OCI-LY1 (cell line): ENCODE results near the gene OXNAD1.

Experiments used
- H2AFZ ChIP-seq: fragments of 200-600 bp; sonication (generic), shearing (Covaris generic); 2 replicates; pipeline ENCODE4 v1.6.0; 2014; ENCODE audit warnings: antibody characterized with exemption, mild to moderate bottlenecking, low read length
- H3F3A ChIP-seq: fragments of 200-600 bp; sonication (generic), shearing (Covaris generic); 2 replicates; pipeline ENCODE4 v1.6.0; 2014; ENCODE audit warnings: mild to moderate bottlenecking, antibody characterized with exemption, low read length, moderate library complexity; ENCODE audit not compliant: insufficient read depth
- H3K27ac ChIP-seq: fragments of 200-600 bp; sonication (generic); 2 replicates; pipeline ENCODE4 v1.5.1; 2014; ENCODE audit warnings: low read length, mixed run types, mild to moderate bottlenecking, low read depth; ENCODE audit not compliant: poor library complexity, severe bottlenecking
- H3K27me3 ChIP-seq: fragments of 200-600 bp; sonication (generic); 2 replicates; pipeline ENCODE4 v1.6.0; 2014; ENCODE audit warnings: antibody characterized with exemption, mild to moderate bottlenecking, low read length, moderate library complexity; ENCODE audit not compliant: insufficient read depth
- H3K36me3 ChIP-seq: fragments of 200-600 bp; sonication (generic); 2 replicates; pipeline ENCODE4 v1.6.1; 2014; ENCODE audit warnings: mild to moderate bottlenecking, antibody characterized with exemption, low read length, moderate library complexity, mixed read lengths; ENCODE audit not compliant: insufficient read depth
- H3K4me1 ChIP-seq: fragments of 200-600 bp; sonication (generic); 2 replicates; pipeline ENCODE4 v1.5.1; 2014; ENCODE audit warnings: mild to moderate bottlenecking, low read length, moderate library complexity; ENCODE audit not compliant: insufficient read depth, severe bottlenecking
- H3K4me2 ChIP-seq: fragments of 200-600 bp; sonication (generic), shearing (Covaris generic); 2 replicates; pipeline ENCODE4 v1.6.1; 2014; ENCODE audit warnings: low read length
- H3K4me3 ChIP-seq: fragments of 200-600 bp; sonication (generic); 2 replicates; pipeline ENCODE4 v1.5.1; 2014; ENCODE audit warnings: low read length, low read depth, mild to moderate bottlenecking, mixed read lengths; ENCODE audit not compliant: poor library complexity, severe bottlenecking
- H3K79me2 ChIP-seq: fragments of 200-600 bp; shearing (Covaris generic); 2 replicates; pipeline ENCODE4 v1.6.1; 2016; ENCODE audit warnings: mixed run types, low read length, mixed read lengths; ENCODE audit not compliant: insufficient read depth
- H3K9ac ChIP-seq: fragments of 200-600 bp; sonication (generic), shearing (Covaris generic); 2 replicates; pipeline ENCODE4 v1.6.1; 2014; ENCODE audit warnings: mild to moderate bottlenecking, low read length, mixed read lengths
- H3K9me2 ChIP-seq: fragments of 200-600 bp; sonication (generic), shearing (Covaris generic); 2 replicates; pipeline ENCODE4 v1.6.1; 2014; ENCODE audit warnings: low read depth, mild to moderate bottlenecking, low read length, mixed read lengths
- H3K9me3 ChIP-seq: fragments of 200-600 bp; shearing (Covaris generic); 2 replicates; pipeline ENCODE4 v1.6.1; 2014; ENCODE audit warnings: low read length, mixed read lengths
- H4K20me1 ChIP-seq: fragments of 200-600 bp; sonication (generic), shearing (Covaris generic); 2 replicates; pipeline ENCODE4 v1.6.0; 2016; ENCODE audit warnings: mild to moderate bottlenecking, low read length; ENCODE audit not compliant: insufficient read depth
- EZH2 ChIP-seq: fragments of 200-600 bp; sonication (generic), shearing (Covaris generic); IDR thresholded peaks from 2 replicates; pipeline ENCODE4 v1.8.0; 2017; ENCODE audit warnings: borderline replicate concordance, mixed run types, mild to moderate bottlenecking, antibody characterized with exemption, low read length, moderate library complexity, mixed read lengths
- TF ChIP-seq, protein P1 (sequence below): fragments of 200-600 bp; sonication (generic), shearing (Covaris generic); IDR thresholded peaks from 2 replicates; pipeline ENCODE4 v1.5.1; 2017; ENCODE audit warnings: mild to moderate bottlenecking, antibody characterized with exemption, low read length, moderate library complexity, mixed read lengths

The OXNAD1 gene

DNA sequence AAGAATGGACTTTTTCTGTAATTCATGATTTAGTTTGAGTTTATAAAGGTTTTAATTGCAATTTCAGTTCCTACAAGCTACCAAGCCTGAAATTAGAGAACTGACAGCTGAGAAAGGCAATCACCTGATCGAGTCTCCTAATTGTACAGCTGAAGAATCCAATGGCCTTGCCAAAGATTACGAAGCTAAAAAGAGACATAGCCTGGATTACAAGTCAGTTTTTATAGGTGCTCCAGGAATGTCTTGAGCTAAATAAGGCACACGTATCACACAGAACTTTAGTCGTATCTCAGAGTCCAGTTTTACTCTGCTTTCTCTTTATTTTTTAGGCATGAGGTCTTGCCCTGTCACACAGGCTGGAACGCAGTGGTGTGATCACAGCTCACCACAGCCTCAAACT, 6.8 kb upstream of the OXNAD1 start:
- 0 out of 2 replicates have a peak, but pooled peaks cover 2% of the 10 kb centered on the region for H3K79me2 ChIP-seq
- H2AFZ ChIP-seq, result no peak overlapping the region
- H3K4me1 ChIP-seq, result peaks cover 2% of the 10 kb centered on the region
- no peaks in the 10 kb centered on the region for H3K9me3 ChIP-seq
- H3K4me3 ChIP-seq, result no peak overlapping the region
- no peaks in the 10 kb centered on the region for H3K27me3 ChIP-seq
- TF ChIP-seq, protein P1, sequence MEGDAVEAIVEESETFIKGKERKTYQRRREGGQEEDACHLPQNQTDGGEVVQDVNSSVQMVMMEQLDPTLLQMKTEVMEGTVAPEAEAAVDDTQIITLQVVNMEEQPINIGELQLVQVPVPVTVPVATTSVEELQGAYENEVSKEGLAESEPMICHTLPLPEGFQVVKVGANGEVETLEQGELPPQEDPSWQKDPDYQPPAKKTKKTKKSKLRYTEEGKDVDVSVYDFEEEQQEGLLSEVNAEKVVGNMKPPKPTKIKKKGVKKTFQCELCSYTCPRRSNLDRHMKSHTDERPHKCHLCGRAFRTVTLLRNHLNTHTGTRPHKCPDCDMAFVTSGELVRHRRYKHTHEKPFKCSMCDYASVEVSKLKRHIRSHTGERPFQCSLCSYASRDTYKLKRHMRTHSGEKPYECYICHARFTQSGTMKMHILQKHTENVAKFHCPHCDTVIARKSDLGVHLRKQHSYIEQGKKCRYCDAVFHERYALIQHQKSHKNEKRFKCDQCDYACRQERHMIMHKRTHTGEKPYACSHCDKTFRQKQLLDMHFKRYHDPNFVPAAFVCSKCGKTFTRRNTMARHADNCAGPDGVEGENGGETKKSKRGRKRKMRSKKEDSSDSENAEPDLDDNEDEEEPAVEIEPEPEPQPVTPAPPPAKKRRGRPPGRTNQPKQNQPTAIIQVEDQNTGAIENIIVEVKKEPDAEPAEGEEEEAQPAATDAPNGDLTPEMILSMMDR, result no peak
- no peak for TF ChIP-seq EZH2
- H3K4me2 ChIP-seq, result no peak overlapping the region
- H3K9ac ChIP-seq, result no peak overlapping the region
- H3K27ac ChIP-seq, result no peak overlapping the region
- no peaks in the 10 kb centered on the region for H4K20me1 ChIP-seq
- no peaks in the 10 kb centered on the region for H3F3A ChIP-seq
- no peaks in the 10 kb centered on the region for H3K9me2 ChIP-seq
- peaks cover 12% of the 10 kb centered on the region; the same call in 1 of the 2 replicates for H3K36me3 ChIP-seq

DNA sequence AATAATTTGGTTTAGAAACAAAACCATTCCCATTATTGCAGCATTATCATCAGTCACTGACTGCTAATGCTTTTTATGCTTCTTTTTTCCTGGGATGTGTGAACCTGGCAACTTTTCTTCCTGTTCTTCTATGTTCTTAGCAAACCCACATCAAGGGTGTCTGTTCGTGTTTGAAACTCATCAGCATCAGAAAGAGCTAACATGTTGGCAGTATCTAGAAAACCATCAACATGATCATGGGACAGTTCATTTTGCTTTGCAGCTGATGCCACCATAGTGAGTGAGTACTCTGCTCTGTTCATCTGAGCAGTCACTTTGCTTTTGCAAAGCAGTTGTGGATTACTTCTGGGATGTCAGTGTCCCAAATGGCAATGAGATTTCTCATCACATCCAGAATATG, 6.1 kb upstream of the OXNAD1 start:
- Histone ChIP-seq H3F3A (no peaks in the 10 kb centered on the region), H3K9me2 (no peaks in the 10 kb centered on the region), H4K20me1 (no peaks in the 10 kb centered on the region), H3K27ac (no peak overlapping the region), H3K79me2 (peaks cover 8% of the 10 kb centered on the region; the same call in 1 of the 2 replicates), H3K9me3 (no peaks in the 10 kb centered on the region), H2AFZ (no peak overlapping the region), H3K9ac (no peak overlapping the region), H3K4me3 (no peak overlapping the region), H3K27me3 (no peaks in the 10 kb centered on the region), H3K36me3 (peaks cover 12% of the 10 kb centered on the region; the same call in 1 of the 2 replicates), H3K4me1 (peaks cover 8% of the 10 kb centered on the region), H3K4me2 (no peak overlapping the region)
- TF ChIP-seq, protein P1, result no peak

DNA sequence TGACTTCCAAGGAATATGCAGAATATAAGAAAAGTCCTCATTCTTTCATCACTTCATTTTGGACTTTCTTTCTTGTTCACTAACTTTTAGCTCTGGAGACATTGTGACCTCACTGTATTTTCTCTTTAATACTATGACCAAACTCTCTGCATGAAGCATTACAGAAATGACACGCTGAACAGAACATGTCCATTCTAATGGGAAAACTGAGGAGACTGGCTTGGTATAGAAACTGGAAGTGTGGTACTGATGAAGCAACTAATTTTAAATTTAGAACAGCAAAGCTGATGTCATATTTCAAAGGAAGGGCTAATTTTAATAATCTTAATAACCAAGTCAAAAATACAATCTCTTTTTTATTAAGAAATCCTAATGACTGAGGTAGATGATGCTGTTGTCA, 5.0 kb upstream of the OXNAD1 start:
- peaks cover 11% of the 10 kb centered on the region for H3K4me1 ChIP-seq
- H4K20me1 ChIP-seq, result no peaks in the 10 kb centered on the region
- no peaks in the 10 kb centered on the region for H3K9me3 ChIP-seq
- H3K4me3 ChIP-seq, result no peak overlapping the region
- peaks cover 12% of the 10 kb centered on the region; the same call in 1 of the 2 replicates for H3K36me3 ChIP-seq
- TF ChIP-seq EZH2, result no peak
- TF ChIP-seq, protein P1, result no peak
- peaks cover 12% of the 10 kb centered on the region for H3K79me2 ChIP-seq
- no peaks in the 10 kb centered on the region for H3F3A ChIP-seq
- H3K27me3 ChIP-seq, result no peaks in the 10 kb centered on the region
- no peak overlapping the region for H3K9ac ChIP-seq
- H2AFZ ChIP-seq, result no peak overlapping the region
- no peaks in the 10 kb centered on the region for H3K9me2 ChIP-seq
- no peak overlapping the region for H3K4me2 ChIP-seq
- no peak overlapping the region for H3K27ac ChIP-seq
